ENCODE data around the gene CENPVL1.

Gene CENPVL1

GRCh38 chrX:51728202-51728601, 17.9 kb downstream of the CENPVL1 start:
- TF ChIP-seq TOX (CRISPR knock-in tag; IDR thresholded peaks at IDR 0.05; ENCODE audit: borderline replicate concordance) (no peak), OSR1 (CRISPR knock-in tag; IDR thresholded peaks at IDR 0.05) (no peak), CSDC2 (CRISPR knock-in tag; IDR thresholded peaks at IDR 0.05) (no peak), ZC3H10 (CRISPR knock-in tag; IDR thresholded peaks at IDR 0.05) (no peak), POU6F1 (CRISPR knock-in tag; IDR thresholded peaks at IDR 0.05; ENCODE audit: borderline replicate concordance, low read depth) (no peak), ARNTL (CRISPR knock-in tag; IDR thresholded peaks at IDR 0.05; ENCODE audit: borderline replicate concordance, low read depth) (no peak), GLIS3 (CRISPR knock-in tag; IDR thresholded peaks at IDR 0.05) (no peak), BACH2 (CRISPR knock-in tag; IDR thresholded peaks at IDR 0.05; ENCODE audit: borderline replicate concordance) (no peak), ISL1 (CRISPR knock-in tag; IDR thresholded peaks at IDR 0.05) (no peak), CSRNP3 (CRISPR knock-in tag; IDR thresholded peaks at IDR 0.05) (no peak), RARB (CRISPR knock-in tag; IDR thresholded peaks at IDR 0.05) (no peak), ZNF8 (CRISPR knock-in tag; IDR thresholded peaks at IDR 0.05) (no peak)
- no peak for ATAC-seq

GRCh38 chrX:51737091-51737490, 26.8 kb downstream of the CENPVL1 start:
- TF ChIP-seq PPARA (CRISPR knock-in tag; IDR thresholded peaks at IDR 0.05; ENCODE audit: borderline replicate concordance), result no peak
- TF ChIP-seq SNAI2 (CRISPR knock-in tag; IDR thresholded peaks at IDR 0.05), result no peak
- no peak for TF ChIP-seq CSRNP3 (CRISPR knock-in tag; IDR thresholded peaks at IDR 0.05)
- TF ChIP-seq ESRRG (CRISPR knock-in tag; IDR thresholded peaks at IDR 0.05), result no peak
- no peak for TF ChIP-seq TOX (CRISPR knock-in tag; IDR thresholded peaks at IDR 0.05; ENCODE audit: borderline replicate concordance)
- TF ChIP-seq POU6F1 (CRISPR knock-in tag; IDR thresholded peaks at IDR 0.05; ENCODE audit: borderline replicate concordance, low read depth), result no peak
- no peak for TF ChIP-seq ZFP30 (CRISPR knock-in tag; IDR thresholded peaks at IDR 0.05)
- no peak for TF ChIP-seq ZFP3 (CRISPR knock-in tag; IDR thresholded peaks at IDR 0.05)
- TF ChIP-seq ZNF70 (CRISPR knock-in tag; IDR thresholded peaks at IDR 0.05), result no peak
- no peak for TF ChIP-seq OSR1 (CRISPR knock-in tag; IDR thresholded peaks at IDR 0.05)
- TF ChIP-seq RARB (CRISPR knock-in tag; IDR thresholded peaks at IDR 0.05), result no peak
- TF ChIP-seq TCF4 (CRISPR knock-in tag; IDR thresholded peaks at IDR 0.05; ENCODE audit: borderline replicate concordance), result no peak
- TF ChIP-seq BACH2 (CRISPR knock-in tag; IDR thresholded peaks at IDR 0.05; ENCODE audit: borderline replicate concordance), result no peak
- ATAC-seq, result no peak

GRCh38 chrX:51742586-51742985, 32.3 kb downstream of the CENPVL1 start:
- ATAC-seq, result no peak
- TF ChIP-seq PATZ1 (CRISPR knock-in tag; IDR thresholded peaks at IDR 0.05; ENCODE audit: borderline replicate concordance) (no peak), ZNF565 (CRISPR knock-in tag; conservative IDR thresholded peaks at IDR 0.05; ENCODE audit: low read depth) (no peak), ESRRG (CRISPR knock-in tag; IDR thresholded peaks at IDR 0.05) (no peak), PPARA (CRISPR knock-in tag; IDR thresholded peaks at IDR 0.05; ENCODE audit: borderline replicate concordance) (no peak), ISL1 (CRISPR knock-in tag; IDR thresholded peaks at IDR 0.05) (no peak), TCF4 (CRISPR knock-in tag; IDR thresholded peaks at IDR 0.05; ENCODE audit: borderline replicate concordance) (no peak), ZFP3 (CRISPR knock-in tag; IDR thresholded peaks at IDR 0.05) (no peak), ARNTL (CRISPR knock-in tag; IDR thresholded peaks at IDR 0.05; ENCODE audit: borderline replicate concordance, low read depth) (no peak)

Data from SK-N-SH treated with all-trans-retinoic acid at 6 μM for 48 hours (cell line).